Measurements from ENCODE around the gene CAV1. TPM values are rescaled to one million over a fixed set of nuclear protein-coding genes. Genes with fewer than 3 reads are reported as not detected.

Gene CAV1
- total RNA-seq, 1 donor from 2014 or later, result 298 TPM

Other genes starting within 250 kb of the CAV1 start
- gene CAV2, start 25.3 kb upstream of the CAV1 start, total RNA-seq (ENCODE audit: insufficient read depth, low replicate concordance), result 209 TPM
- 23.1 TPM for gene MET, start 147.2 kb downstream of the CAV1 start, total RNA-seq (ENCODE audit: insufficient read depth, low replicate concordance)

Measured in umbilical cord (tissue), 1 donor.